ENCODE data around the gene SLC1A2.

- TF ChIP-seq POLR2A (IDR thresholded peaks at IDR 0.05; ENCODE audit: borderline replicate concordance, extremely low read depth, insufficient read depth, insufficient read length) (no peak), CTCF (IDR thresholded peaks at IDR 0.05 in 2 of 3, conservative IDR thresholded peaks at IDR 0.05 in 1 of 3; ENCODE audit: borderline replicate concordance in 1 of 3, insufficient read depth in 1 of 3, low read depth in 2 of 3, low read length in 2 of 3) (no peak), ATF3 (IDR thresholded peaks at IDR 0.05) (no peak), ZNF274 (IDR thresholded peaks at IDR 0.05; ENCODE audit: low read depth, low read length) (no peak), SIN3A (IDR thresholded peaks at IDR 0.05; ENCODE audit: low read depth) (no peak), POLR2AphosphoS5 (IDR thresholded peaks at IDR 0.05; ENCODE audit: low read depth, low read length) (no peak), YY1 (IDR thresholded peaks at IDR 0.05; ENCODE audit: extremely low read depth, insufficient replicate concordance, low read depth, low read length) (no peak), EZH2 (IDR thresholded peaks at IDR 0.05) (no peak), EGR1 (IDR thresholded peaks at IDR 0.05; ENCODE audit: low read depth) (no peak), ELF1 (IDR thresholded peaks at IDR 0.05; ENCODE audit: borderline replicate concordance, low read depth) (no peak), CEBPB (IDR thresholded peaks at IDR 0.05; ENCODE audit: low read depth) (no peak)
- TF ChIP-seq, protein P1, sequence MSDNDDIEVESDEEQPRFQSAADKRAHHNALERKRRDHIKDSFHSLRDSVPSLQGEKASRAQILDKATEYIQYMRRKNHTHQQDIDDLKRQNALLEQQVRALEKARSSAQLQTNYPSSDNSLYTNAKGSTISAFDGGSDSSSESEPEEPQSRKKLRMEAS (IDR thresholded peaks at IDR 0.05) = no peak
Observed at GRCh38 chr11:35277827-35278226, 141.5 kb downstream of the SLC1A2 start.

Data from HCT116 (cell line).